HepG2 (cell line): ENCODE data around the gene NCOA4. TPM values are rescaled to one million over a fixed set of nuclear protein-coding genes. Genes with fewer than 3 reads are reported as not detected.

Experiments
- ARID2 ChIP-seq: sonication (generic); formaldehyde crosslinking; IDR thresholded peaks from 2 replicates; pipeline ENCODE4 v1.8.1; 2022; ENCODE audit warnings: mild to moderate bottlenecking, missing genetic modification reagents, borderline replicate concordance
- BRD4 ChIP-seq: sonication (generic); formaldehyde crosslinking; IDR thresholded peaks from 2 replicates; pipeline ENCODE4 v1.4.0; 2020; ENCODE audit warnings: missing genetic modification reagents
- FOSL2 ChIP-seq: sonication (generic); formaldehyde crosslinking; IDR thresholded peaks from 2 replicates; pipeline ENCODE4 v1.4.0; 2020; ENCODE audit warnings: missing genetic modification reagents
- MTA3 ChIP-seq: sonication (generic); formaldehyde crosslinking; IDR thresholded peaks from 2 replicates; pipeline ENCODE4 v1.4.0; 2020; ENCODE audit warnings: missing genetic modification reagents
- NR2F6 ChIP-seq, 2 experiments: IDR thresholded peaks; 2 replicates each; pipeline ENCODE4 v1.6.1; 2016; ENCODE audit warnings: antibody characterized with exemption in 1 of 2, mild to moderate bottlenecking in 1 of 2
- PHB2 ChIP-seq: fragments of 450-650 bp; IDR thresholded peaks from 2 replicates; pipeline ENCODE4 v1.6.1; 2018; ENCODE audit not compliant: partially characterized antibody
- RELA ChIP-seq: sonication (generic); formaldehyde crosslinking; IDR thresholded peaks from 2 replicates; pipeline ENCODE4 v1.4.0; 2020; ENCODE audit warnings: missing genetic modification reagents
- SOX13 ChIP-seq, 3 experiments: fragments of 450-650 bp in 1 of 3; sonication (generic) in 1 of 3; formaldehyde crosslinking in 1 of 3; IDR thresholded peaks in 2 of 3; conservative IDR thresholded peaks in 1 of 3; 2 replicates each; pipeline versions ENCODE4 v1.5.0 to v1.6.1; 2016 to 2020; ENCODE audit warnings: antibody characterized with exemption in 1 of 3, mild to moderate bottlenecking in 1 of 3, missing compliant biosample characterization in 1 of 3, missing genetic modification reagents in 1 of 3, moderate library complexity in 1 of 3
- SOX6 ChIP-seq, 2 experiments: fragments of 450-650 bp in 1 of 2; sonication (generic) in 1 of 2; formaldehyde crosslinking in 1 of 2; IDR thresholded peaks; 2 replicates each; pipeline versions ENCODE4 v1.4.0 to v1.6.1; 2017 to 2020; ENCODE audit warnings: antibody characterized with exemption in 1 of 2, mild to moderate bottlenecking in 1 of 2, missing genetic modification reagents in 1 of 2
- TEAD3 ChIP-seq: optimal IDR thresholded peaks from 2 replicates; pipeline ENCODE3; 2016; ENCODE audit warnings: borderline replicate concordance
- YEATS4 ChIP-seq: sonication (generic); formaldehyde crosslinking; IDR thresholded peaks from 2 replicates; pipeline ENCODE4 v1.4.0; 2020; ENCODE audit warnings: missing genetic modification reagents, borderline replicate concordance
- ZKSCAN1 ChIP-seq: fragments of 150-350 bp; IDR thresholded peaks from 2 replicates; pipeline ENCODE4 v1.6.1; 2014; ENCODE audit warnings: low read length
- ZNF441 ChIP-seq: sonication (generic); formaldehyde crosslinking; IDR thresholded peaks from 2 replicates; pipeline ENCODE4 v1.7.0; 2021; ENCODE audit warnings: missing genetic modification reagents, borderline replicate concordance
- ZNF501 ChIP-seq: sonication (generic); formaldehyde crosslinking; IDR thresholded peaks from 2 replicates; pipeline ENCODE4 v1.5.1; 2020; ENCODE audit warnings: mild to moderate bottlenecking, moderate library complexity, missing genetic modification reagents
- ZNF567 ChIP-seq: sonication (generic); formaldehyde crosslinking; IDR thresholded peaks from 2 replicates; pipeline ENCODE4 v1.8.1; 2023; ENCODE audit warnings: mild to moderate bottlenecking, missing genetic modification reagents, borderline replicate concordance
- ZNF589 ChIP-seq: sonication (generic); formaldehyde crosslinking; conservative IDR thresholded peaks from 2 replicates; pipeline ENCODE4 v1.8.0; 2022; ENCODE audit warnings: mild to moderate bottlenecking, moderate library complexity, missing genetic modification reagents
- ZNF7 ChIP-seq: IDR thresholded peaks from 2 replicates; pipeline ENCODE4 v1.6.1; 2016; ENCODE audit warnings: missing biosample characterization, missing genetic modification reagents
- ZNF747 ChIP-seq: sonication (generic); formaldehyde crosslinking; IDR thresholded peaks from 2 replicates; pipeline ENCODE4 v1.8.1; 2023; ENCODE audit warnings: missing genetic modification reagents, mild to moderate bottlenecking, borderline replicate concordance
- polyA plus RNA-seq, 8 experiments: library from polyadenylated mRNA; depleted of rRNA in 3 of 8; stranded (reverse) in 7 of 8; unstranded in 1 of 8; fragments of >200 nt; fragmentation: Illumina TruSeq in 4 of 8; extraction: Trizol in 4 of 8; gene quantifications; 2 replicates each; pipeline versions ENCODE4 v1.2.1 to v1.2.3, GENCODE V29; 2011 to 2016; ENCODE audit warnings: low read depth in 4 of 8, missing spikeins in 1 of 8, mixed read lengths in 1 of 8; ENCODE audit not compliant: insufficient read depth in 1 of 8
- total RNA-seq, 5 experiments: library from RNA; depleted of rRNA; stranded (reverse); fragments of >200 nt; fragmentation: Illumina TruSeq; extraction: Trizol; gene quantifications; 2 replicates each; pipeline ENCODE4 v1.2.3, GENCODE V29; 2016; ENCODE audit warnings: low read depth in 1 of 5
- TF ChIP-seq, protein P1 (sequence below): sonication (generic); formaldehyde crosslinking; IDR thresholded peaks from 2 replicates; pipeline ENCODE4 v1.4.0; 2020; ENCODE audit warnings: missing genetic modification reagents
- TF ChIP-seq, protein P2 (sequence below): sonication (generic); formaldehyde crosslinking; IDR thresholded peaks from 2 replicates; pipeline ENCODE4 v1.9.0; 2022; ENCODE audit warnings: low read depth, missing genetic modification reagents

NCOA4 gene
- total and polyA plus RNA-seq, 2 of the 13 experiments (the other 11 are each of a cell fraction or from before 2014, with no cell fraction given), result 306 to 400 TPM

DNA sequence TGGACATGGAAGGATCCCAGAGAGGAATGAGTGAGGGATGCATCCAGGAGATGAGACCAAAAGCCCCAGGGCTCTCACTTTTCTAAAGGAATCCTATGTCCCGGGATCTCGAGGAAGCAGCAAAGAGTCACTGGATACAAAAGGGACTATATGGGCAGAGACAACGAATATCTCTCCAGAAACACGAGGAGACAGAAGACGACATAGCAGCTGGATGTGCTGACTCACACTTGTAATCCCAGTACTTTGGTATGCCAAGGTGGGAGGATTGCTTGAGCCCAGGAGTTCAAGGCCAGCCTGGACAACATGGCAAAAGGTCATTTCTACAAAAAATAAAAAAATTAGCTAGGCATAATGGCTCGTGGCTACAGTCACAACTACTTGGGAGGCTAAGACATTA is 40.3 kb upstream of the NCOA4 start (continued):
- TF ChIP-seq ZNF567 (CRISPR knock-in tag) (no peak), ZKSCAN1 (no peak), NR2F6 (IDR thresholded peaks at IDR 0.05) (no peak), NR2F6 (CRISPR knock-in tag; IDR thresholded peaks at IDR 0.05) (0 out of 2 replicates have a peak, but pooled peaks have one; percentile 28), ZNF589 (no peak), SOX13 (IDR thresholded peaks at IDR 0.05) (no peak), SOX13 (CRISPR knock-in tag; conservative IDR thresholded peaks at IDR 0.05 in 1 of 2, IDR thresholded peaks at IDR 0.05 in 1 of 2) (no peak), ZNF501 (no peak), ZNF441 (CRISPR knock-in tag) (no peak), BRD4 (CRISPR knock-in tag) (no peak), ZNF747 (CRISPR knock-in tag) (no peak), PHB2 (no peak), SOX6 (IDR thresholded peaks at IDR 0.05) (no peak), SOX6 (CRISPR knock-in tag; IDR thresholded peaks at IDR 0.05) (no peak), MTA3 (CRISPR knock-in tag) (no peak), ZNF7 (no peak), YEATS4 (CRISPR knock-in tag) (no peak), ARID2 (CRISPR knock-in tag) (no peak), TEAD3 (CRISPR knock-in tag) (peak; percentile 34), RELA (CRISPR knock-in tag) (no peak), FOSL2 (peak; percentile 57)
- TF ChIP-seq, protein P1, sequence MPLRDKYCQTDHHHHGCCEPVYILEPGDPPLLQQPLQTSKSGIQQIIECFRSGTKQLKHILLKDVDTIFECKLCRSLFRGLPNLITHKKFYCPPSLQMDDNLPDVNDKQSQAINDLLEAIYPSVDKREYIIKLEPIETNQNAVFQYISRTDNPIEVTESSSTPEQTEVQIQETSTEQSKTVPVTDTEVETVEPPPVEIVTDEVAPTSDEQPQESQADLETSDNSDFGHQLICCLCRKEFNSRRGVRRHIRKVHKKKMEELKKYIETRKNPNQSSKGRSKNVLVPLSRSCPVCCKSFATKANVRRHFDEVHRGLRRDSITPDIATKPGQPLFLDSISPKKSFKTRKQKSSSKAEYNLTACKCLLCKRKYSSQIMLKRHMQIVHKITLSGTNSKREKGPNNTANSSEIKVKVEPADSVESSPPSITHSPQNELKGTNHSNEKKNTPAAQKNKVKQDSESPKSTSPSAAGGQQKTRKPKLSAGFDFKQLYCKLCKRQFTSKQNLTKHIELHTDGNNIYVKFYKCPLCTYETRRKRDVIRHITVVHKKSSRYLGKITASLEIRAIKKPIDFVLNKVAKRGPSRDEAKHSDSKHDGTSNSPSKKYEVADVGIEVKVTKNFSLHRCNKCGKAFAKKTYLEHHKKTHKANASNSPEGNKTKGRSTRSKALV (CRISPR knock-in tag), result no peak
- TF ChIP-seq, protein P2, sequence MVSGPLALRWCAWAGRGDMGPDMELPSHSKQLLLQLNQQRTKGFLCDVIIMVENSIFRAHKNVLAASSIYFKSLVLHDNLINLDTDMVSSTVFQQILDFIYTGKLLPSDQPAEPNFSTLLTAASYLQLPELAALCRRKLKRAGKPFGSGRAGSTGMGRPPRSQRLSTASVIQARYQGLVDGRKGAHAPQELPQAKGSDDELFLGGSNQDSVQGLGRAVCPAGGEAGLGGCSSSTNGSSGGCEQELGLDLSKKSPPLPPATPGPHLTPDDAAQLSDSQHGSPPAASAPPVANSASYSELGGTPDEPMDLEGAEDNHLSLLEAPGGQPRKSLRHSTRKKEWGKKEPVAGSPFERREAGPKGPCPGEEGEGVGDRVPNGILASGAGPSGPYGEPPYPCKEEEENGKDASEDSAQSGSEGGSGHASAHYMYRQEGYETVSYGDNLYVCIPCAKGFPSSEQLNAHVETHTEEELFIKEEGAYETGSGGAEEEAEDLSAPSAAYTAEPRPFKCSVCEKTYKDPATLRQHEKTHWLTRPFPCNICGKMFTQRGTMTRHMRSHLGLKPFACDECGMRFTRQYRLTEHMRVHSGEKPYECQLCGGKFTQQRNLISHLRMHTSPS, result no peak
